Karpas-422 (cell line): Measurements from ENCODE around the gene TRMT112. TPM values are rescaled to one million over a fixed set of nuclear protein-coding genes. Genes with fewer than 3 reads are reported as not detected.

ENCODE experiments used
- small RNA-seq: library from RNA; depleted of rRNA; stranded (forward); fragments of <200 nt; gene quantifications from one replicate; pipeline ENCODE3, GENCODE V24; 2014
- total RNA-seq: library from RNA; depleted of rRNA; stranded (reverse); fragments of >200 nt; shearing (Covaris generic); gene quantifications from 2 replicates; pipeline ENCODE4 v1.2.3, GENCODE V29; 2014; ENCODE audit warnings: low replicate concordance; rRNA removed

Gene TRMT112
- total RNA-seq, 1 experiment from 2014 or later: 363 TPM

Small RNA genes lying within 50 kb of the gene (small RNA-seq; reads per million reads assigned to genes)
- gene MIR7155 (not detected), gene RF00019 (not detected)

Other genes starting within 250 kb of the TRMT112 start
- gene MACROD1, start 151.4 kb downstream of the TRMT112 start, total RNA-seq: 5.4 TPM in 1 of 2 replicates, not detected in the other
- 101 and 199 TPM in 2 replicates for gene STIP1, start 131.4 kb downstream of the TRMT112 start, total RNA-seq
- 72.7 and 141 TPM in 2 replicates for gene FERMT3, start 110.8 kb downstream of the TRMT112 start, total RNA-seq
- gene TRPT1, start 91.4 kb downstream of the TRMT112 start, total RNA-seq: 72.5 and 90.4 TPM in 2 replicates
- 70.0 and 114 TPM in 2 replicates for gene NUDT22, start 91.3 kb downstream of the TRMT112 start, total RNA-seq
- 32.0 and 51.0 TPM in 2 replicates for gene DNAJC4, start 87.0 kb downstream of the TRMT112 start, total RNA-seq
- gene VEGFB, start 83.0 kb downstream of the TRMT112 start, total RNA-seq: 43.4 and 67.9 TPM in 2 replicates
- 27.8 and 73.4 TPM in 2 replicates for gene FKBP2, start 76.5 kb downstream of the TRMT112 start, total RNA-seq
- gene PPP1R14B, start 70.6 kb downstream of the TRMT112 start, total RNA-seq: 111 and 256 TPM in 2 replicates
- gene PLCB3, start 66.0 kb downstream of the TRMT112 start, total RNA-seq: 5.7 and 12.7 TPM in 2 replicates
- gene BAD, start 32.9 kb downstream of the TRMT112 start, total RNA-seq: 45.3 and 94.6 TPM in 2 replicates
- 10.8 and 14.2 TPM in 2 replicates for gene GPR137, start 31.7 kb downstream of the TRMT112 start, total RNA-seq
- gene KCNK4, start 26.3 kb downstream of the TRMT112 start, total RNA-seq: not detected in 2 replicates
- gene CATSPERZ, start 17.2 kb downstream of the TRMT112 start, total RNA-seq: not detected in 2 replicates
- 16.0 and 33.9 TPM in 2 replicates for gene ESRRA, start 12.0 kb downstream of the TRMT112 start, total RNA-seq
- 205 and 428 TPM in 2 replicates for gene PRDX5, start 562 bp upstream of the TRMT112 start, total RNA-seq
- gene CCDC88B, start 22.6 kb upstream of the TRMT112 start, total RNA-seq: 34.9 and 88.2 TPM in 2 replicates
- gene RPS6KA4, start 41.6 kb upstream of the TRMT112 start, total RNA-seq: 17.1 and 38.4 TPM in 2 replicates
- gene SLC22A11, start 238.4 kb upstream of the TRMT112 start, total RNA-seq: not detected in 2 replicates